Liver (tissue), 3 donors: ENCODE measurements around the gene KCNJ10.

Source experiments
- FOXA1 ChIP-seq: IDR thresholded peaks from 2 replicates; pipeline ENCODE4 v1.6.1; 2016; ENCODE audit warnings: antibody characterized with exemption
- JUND ChIP-seq, 2 donors: IDR thresholded peaks; 2 replicates each; pipeline ENCODE4 v1.6.1; 2016; ENCODE audit warnings: antibody characterized with exemption in 2 of 2
- NR2F2 ChIP-seq: IDR thresholded peaks from 2 replicates; pipeline ENCODE4 v1.6.1; 2016; ENCODE audit warnings: antibody characterized with exemption
- REST ChIP-seq: IDR thresholded peaks from 2 replicates; pipeline ENCODE4 v1.6.1; 2016; ENCODE audit warnings: antibody characterized with exemption, mild to moderate bottlenecking
- RXRA ChIP-seq, 2 donors: IDR thresholded peaks; 2 replicates each; pipeline ENCODE4 v1.6.1; 2017 to 2018; ENCODE audit warnings: antibody characterized with exemption in 2 of 2, mild to moderate bottlenecking in 1 of 2
- SP1 ChIP-seq: IDR thresholded peaks from 2 replicates; pipeline ENCODE4 v1.6.1; 2018; ENCODE audit warnings: antibody characterized with exemption, mild to moderate bottlenecking
- YY1 ChIP-seq: IDR thresholded peaks from 2 replicates; pipeline ENCODE4 v1.6.1; 2016; ENCODE audit warnings: antibody characterized with exemption, mild to moderate bottlenecking
- TF ChIP-seq, protein P1 (sequence below): IDR thresholded peaks from 2 replicates; pipeline ENCODE4 v1.6.1; 2016; ENCODE audit warnings: antibody characterized with exemption
- TF ChIP-seq, protein P2 (sequence below): fragments of 150-350 bp; IDR thresholded peaks from 2 replicates; pipeline ENCODE4 v1.5.1; 2017; ENCODE audit warnings: improper control_type of control experiment, low read depth, low read length; ENCODE audit not compliant: missing input control
- TF ChIP-seq, protein P3 (sequence below): IDR thresholded peaks from 2 replicates; pipeline ENCODE4 v1.6.1; 2016; ENCODE audit warnings: antibody characterized with exemption
- TF ChIP-seq, protein P4 (sequence below): IDR thresholded peaks from 2 replicates; pipeline ENCODE4 v1.6.1; 2016; ENCODE audit warnings: antibody characterized with exemption
- donor health status: healthy.
- donor health status: healthy.

- TF ChIP-seq, protein P1, sequence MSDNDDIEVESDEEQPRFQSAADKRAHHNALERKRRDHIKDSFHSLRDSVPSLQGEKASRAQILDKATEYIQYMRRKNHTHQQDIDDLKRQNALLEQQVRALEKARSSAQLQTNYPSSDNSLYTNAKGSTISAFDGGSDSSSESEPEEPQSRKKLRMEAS = no peak
- TF ChIP-seq JUND (IDR thresholded peaks at IDR 0.05) (no peak), YY1 (no peak), FOXA1 (no peak), REST (no peak), RXRA (IDR thresholded peaks at IDR 0.05) (peak in 1 of 2 donors; percentile 59), NR2F2 (no peak), SP1 (no peak)
- TF ChIP-seq, protein P2, sequence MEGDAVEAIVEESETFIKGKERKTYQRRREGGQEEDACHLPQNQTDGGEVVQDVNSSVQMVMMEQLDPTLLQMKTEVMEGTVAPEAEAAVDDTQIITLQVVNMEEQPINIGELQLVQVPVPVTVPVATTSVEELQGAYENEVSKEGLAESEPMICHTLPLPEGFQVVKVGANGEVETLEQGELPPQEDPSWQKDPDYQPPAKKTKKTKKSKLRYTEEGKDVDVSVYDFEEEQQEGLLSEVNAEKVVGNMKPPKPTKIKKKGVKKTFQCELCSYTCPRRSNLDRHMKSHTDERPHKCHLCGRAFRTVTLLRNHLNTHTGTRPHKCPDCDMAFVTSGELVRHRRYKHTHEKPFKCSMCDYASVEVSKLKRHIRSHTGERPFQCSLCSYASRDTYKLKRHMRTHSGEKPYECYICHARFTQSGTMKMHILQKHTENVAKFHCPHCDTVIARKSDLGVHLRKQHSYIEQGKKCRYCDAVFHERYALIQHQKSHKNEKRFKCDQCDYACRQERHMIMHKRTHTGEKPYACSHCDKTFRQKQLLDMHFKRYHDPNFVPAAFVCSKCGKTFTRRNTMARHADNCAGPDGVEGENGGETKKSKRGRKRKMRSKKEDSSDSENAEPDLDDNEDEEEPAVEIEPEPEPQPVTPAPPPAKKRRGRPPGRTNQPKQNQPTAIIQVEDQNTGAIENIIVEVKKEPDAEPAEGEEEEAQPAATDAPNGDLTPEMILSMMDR = no peak
- TF ChIP-seq, protein P3, sequence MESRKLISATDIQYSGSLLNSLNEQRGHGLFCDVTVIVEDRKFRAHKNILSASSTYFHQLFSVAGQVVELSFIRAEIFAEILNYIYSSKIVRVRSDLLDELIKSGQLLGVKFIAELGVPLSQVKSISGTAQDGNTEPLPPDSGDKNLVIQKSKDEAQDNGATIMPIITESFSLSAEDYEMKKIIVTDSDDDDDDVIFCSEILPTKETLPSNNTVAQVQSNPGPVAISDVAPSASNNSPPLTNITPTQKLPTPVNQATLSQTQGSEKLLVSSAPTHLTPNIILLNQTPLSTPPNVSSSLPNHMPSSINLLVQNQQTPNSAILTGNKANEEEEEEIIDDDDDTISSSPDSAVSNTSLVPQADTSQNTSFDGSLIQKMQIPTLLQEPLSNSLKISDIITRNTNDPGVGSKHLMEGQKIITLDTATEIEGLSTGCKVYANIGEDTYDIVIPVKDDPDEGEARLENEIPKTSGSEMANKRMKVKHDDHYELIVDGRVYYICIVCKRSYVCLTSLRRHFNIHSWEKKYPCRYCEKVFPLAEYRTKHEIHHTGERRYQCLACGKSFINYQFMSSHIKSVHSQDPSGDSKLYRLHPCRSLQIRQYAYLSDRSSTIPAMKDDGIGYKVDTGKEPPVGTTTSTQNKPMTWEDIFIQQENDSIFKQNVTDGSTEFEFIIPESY = no peak
- TF ChIP-seq, protein P4, sequence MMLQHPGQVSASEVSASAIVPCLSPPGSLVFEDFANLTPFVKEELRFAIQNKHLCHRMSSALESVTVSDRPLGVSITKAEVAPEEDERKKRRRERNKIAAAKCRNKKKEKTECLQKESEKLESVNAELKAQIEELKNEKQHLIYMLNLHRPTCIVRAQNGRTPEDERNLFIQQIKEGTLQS = no peak
Observed at GRCh38 chr1:160093624-160094290, 23.8 kb upstream of the KCNJ10 start.
